HCT116 (cell line): ENCODE data around the gene SLC15A3. TPM values are rescaled to one million over a fixed set of nuclear protein-coding genes. Genes with fewer than 3 reads are reported as not detected.

Experiments used
- ATAC-seq: fragments of 200-7000 bp; cut with Tn5 transposase; 2 replicates; pipeline ENCODE4 v1.9.1; 2020; ENCODE audit warnings: mild to moderate bottlenecking, moderate library complexity
- BruUV-seq: library from RNA; stranded (reverse); fragments of 400-500 nt; replicated peaks from 2 replicates; lab custom pipeline; 2021; lab: Mats Ljungman, UMichigan
- CTCF ChIA-PET: fragments of 300-600 bp; sonication (Branson Sonifier 250); formaldehyde crosslinking; loops from one replicate; lab custom pipeline; 2021; ENCODE audit warnings: antibody characterized with exemption; lab: Charles Lee
- POLR2A ChIA-PET: fragments of 300-600, 350-600 bp; sonication (Branson Sonifier 250); formaldehyde crosslinking; loops from one replicate; lab custom pipeline; 2021; ENCODE audit warnings: antibody characterized with exemption; lab: Charles Lee
- RAD21 ChIA-PET, 2 experiments: fragments of 300-600 bp; sonication (Branson Sonifier 250); formaldehyde crosslinking; loops; one replicate each; lab custom pipeline; 2023; ENCODE audit warnings: low total read pairs in 2 of 2; ENCODE audit not compliant: uncharacterized antibody in 2 of 2, unreplicated experiment in 2 of 2, low non-redundant PET in 1 of 2; lab: Charles Lee
- DNase-seq: peaks from one replicate; pipeline ENCODE4 v3.0.0-alpha.2; 2010; ENCODE audit warnings: low read depth, low spot score
- H2AFZ ChIP-seq: fragments of 200-600 bp; shearing (Covaris generic), sonication (generic); 2 replicates; pipeline ENCODE4 v1.6.1; 2017; ENCODE audit warnings: low read depth, mixed run types, mixed read lengths, antibody characterized with exemption, low read length; ENCODE audit not compliant: poor library complexity, severe bottlenecking
- H3K27ac ChIP-seq: 2 replicates; pipeline ENCODE4 v1.5.1; 2012; ENCODE audit warnings: low read depth, low read length
- H3K27me3 ChIP-seq: fragments of 200-600 bp; sonication (generic); 2 replicates; pipeline ENCODE4 v1.6.1; 2016; ENCODE audit warnings: mixed run types, low read length, mixed read lengths; ENCODE audit not compliant: insufficient read depth
- H3K36me3 ChIP-seq, 2 experiments: fragments of 200-500 bp in 1 of 2; fragments of 200-600 bp in 1 of 2; sonication (Bioruptor generic) in 1 of 2; sonication (generic) in 1 of 2; 2 replicates each; pipeline versions ENCODE4 v1.5.1 to v1.6.1; 2014 to 2016; ENCODE audit warnings: low read length in 2 of 2, inconsistent platforms in 1 of 2, mixed read lengths in 1 of 2, mixed run types in 1 of 2; ENCODE audit not compliant: insufficient read depth in 2 of 2, control insufficient read depth in 1 of 2
- H3K4me1 ChIP-seq, 2 experiments: fragments of 200-600 bp in 1 of 2; sonication (generic) in 1 of 2; 2 replicates each; pipeline versions ENCODE4 v1.5.1 to v1.6.1; 2012 to 2017; ENCODE audit warnings: low read length in 2 of 2, inconsistent platforms in 1 of 2, mild to moderate bottlenecking in 1 of 2, mixed read lengths in 1 of 2, mixed run types in 1 of 2, moderate library complexity in 1 of 2; ENCODE audit not compliant: insufficient read depth in 2 of 2, control insufficient read depth in 1 of 2
- H3K4me2 ChIP-seq: fragments of 200-600 bp; sonication (generic); 2 replicates; pipeline ENCODE4 v1.6.1; 2017; ENCODE audit warnings: mixed run types, low read length, mixed read lengths
- H3K4me3 ChIP-seq, 2 experiments: fragments of 200-600 bp in 1 of 2; sonication (generic) in 1 of 2; replicated peaks in 1 of 2; 2 replicates each; pipeline ENCODE4 v1.5.1; 2011 to 2016; ENCODE audit warnings: low read length in 2 of 2, control low read depth in 1 of 2, low read depth in 1 of 2, mild to moderate bottlenecking in 1 of 2, mixed read lengths in 1 of 2, mixed run types in 1 of 2
- H3K79me2 ChIP-seq: fragments of 200-600 bp; sonication (generic); 2 replicates; pipeline ENCODE4 v1.6.1; 2017; ENCODE audit warnings: mild to moderate bottlenecking, mixed run types, low read length, moderate library complexity, mixed read lengths; ENCODE audit not compliant: insufficient read depth
- H3K9ac ChIP-seq: fragments of 200-600 bp; sonication (generic); 2 replicates; pipeline ENCODE4 v1.6.1; 2016; ENCODE audit warnings: low read length, mixed read lengths
- H3K9me2 ChIP-seq: fragments of 200-600 bp; sonication (generic), shearing (Covaris generic); 2 replicates; pipeline ENCODE4 v1.6.1; 2017; ENCODE audit warnings: mixed run types, mild to moderate bottlenecking, moderate library complexity; ENCODE audit not compliant: insufficient read depth
- H3K9me3 ChIP-seq, 2 experiments: fragments of 200-500 bp in 1 of 2; fragments of 200-600 bp in 1 of 2; sonication (Bioruptor generic) in 1 of 2; sonication (generic) in 1 of 2; 2 replicates each; pipeline ENCODE4 v1.6.1; 2014 to 2017; ENCODE audit warnings: low read length in 2 of 2, mixed read lengths in 2 of 2, inconsistent platforms in 1 of 2, low read depth in 1 of 2, mild to moderate bottlenecking in 1 of 2, mixed run types in 1 of 2, moderate library complexity in 1 of 2; ENCODE audit not compliant: control insufficient read depth in 1 of 2, insufficient read depth in 1 of 2
- H4K20me1 ChIP-seq: fragments of 200-600 bp; sonication (generic), shearing (Covaris generic); 2 replicates; pipeline ENCODE4 v1.6.1; 2017; ENCODE audit warnings: mixed run types, mild to moderate bottlenecking, moderate library complexity; ENCODE audit not compliant: insufficient read depth
- CEBPB ChIP-seq: IDR thresholded peaks from 2 replicates; pipeline ENCODE4 v1.6.1; 2012; ENCODE audit warnings: low read depth
- EZH2 ChIP-seq: fragments of 200-600 bp; sonication (generic); IDR thresholded peaks from 2 replicates; pipeline ENCODE4 v1.6.1; 2017; ENCODE audit warnings: antibody characterized with exemption, mixed run types
- FOSL1 ChIP-seq: IDR thresholded peaks from 2 replicates; pipeline ENCODE4 v1.6.1; 2012; ENCODE audit warnings: low read depth
- POLR2A ChIP-seq: IDR thresholded peaks from 2 replicates; pipeline ENCODE4 v1.7.0; 2011; ENCODE audit warnings: borderline replicate concordance; ENCODE audit not compliant: insufficient read depth, insufficient read length; ENCODE audit errors: extremely low read depth
- POLR2AphosphoS5 ChIP-seq: IDR thresholded peaks from 2 replicates; pipeline ENCODE4 v1.6.1; 2011; ENCODE audit warnings: mild to moderate bottlenecking, low read depth, low read length, moderate library complexity
- SP1 ChIP-seq: IDR thresholded peaks from 2 replicates; pipeline ENCODE4 v1.6.1; 2012; ENCODE audit warnings: low read depth
- SRF ChIP-seq: IDR thresholded peaks from 2 replicates; pipeline ENCODE4 v1.6.1; 2012; ENCODE audit warnings: low read depth
- TCF7L2 ChIP-seq: IDR thresholded peaks from 2 replicates; pipeline ENCODE4 v1.7.0; 2011; ENCODE audit warnings: borderline replicate concordance, inconsistent platforms; ENCODE audit not compliant: insufficient read depth, insufficient read length; ENCODE audit errors: extremely low read depth
- ZBTB33 ChIP-seq: IDR thresholded peaks from 2 replicates; pipeline ENCODE4 v1.6.1; 2011; ENCODE audit warnings: mild to moderate bottlenecking, low read length, moderate library complexity; ENCODE audit not compliant: insufficient replicate concordance; ENCODE audit errors: extremely low read depth
- ZFX ChIP-seq: fragments of 450-650 bp; IDR thresholded peaks from 2 replicates; pipeline ENCODE4 v1.6.1; 2017
- ZNF274 ChIP-seq: fragments of 200-500 bp; sonication (Bioruptor generic); IDR thresholded peaks from 2 replicates; pipeline ENCODE4 v1.6.1; 2014; ENCODE audit warnings: mild to moderate bottlenecking, low read depth, low read length, inconsistent platforms
- intact Hi-C: fragments of 100-400 bp; cut with micrococcal nuclease; formaldehyde crosslinking; loops from 2 replicates; pipeline ENCODE4 v1.10.0; 2022
- total RNA-seq: library from RNA; stranded (reverse); gene quantifications from one replicate; pipeline ENCODE4 v1.2.1, GENCODE V29; 2021; ENCODE audit not compliant: unreplicated experiment

The SLC15A3 gene
- total RNA-seq, 1 experiment from 2014 or later, result not detected

- Histone ChIP-seq H3K4me3 (no peak within 1 kb of the TSS), H3K4me1 (no peaks in the 10 kb centered on the region), H3K9me3 (no peaks in the 10 kb centered on the region; a peak in 2 of 4 replicates), H2AFZ (no peak within 1 kb of the TSS), H4K20me1 (no peaks in the 10 kb centered on the region), H3K4me2 (no peak within 1 kb of the TSS), H3K36me3 (no peaks in the 10 kb centered on the region), H3K27me3 (no peaks in the 10 kb centered on the region), H3K27ac (no peak within 1 kb of the TSS), H3K79me2 (no peaks in the 10 kb centered on the region), H3K9me2 (no peaks in the 10 kb centered on the region), H3K9ac (no peak within 1 kb of the TSS)
- DNase-seq (no peak), ATAC-seq (no peak)
- intact Hi-C loops, result loop anchor here (2.0 kb wide), 1 partner anchor 215 kb away; no protein-coding TSS in a partner anchor
- TF ChIP-seq ZFX (no peak), SP1 (no peak), EZH2 (no peak), CEBPB (no peak), TCF7L2 (no peak), FOSL1 (no peak), ZBTB33 (no peak), POLR2AphosphoS5 (no peak), SRF (no peak), POLR2A (no peak), ZNF274 (no peak)
- ChIA-PET CTCF (interaction anchor here (2.5 kb wide), 1 partner anchor 215 kb away, joined by 11 read pairs; no protein-coding TSS in a partner anchor), POLR2A (no interaction called here), RAD21 (no interaction called here)
- BruUV-seq, result no TSS peak
Observed at GRCh38 chr11:60971520-60971919, 19.5 kb upstream of the SLC15A3 start, which contains the start of gene CD6. Gene CD6 (plus strand): TSS chr11:60971680. CDS start chr11:60971866, 186 bp downstream.
